Type B pancreatic cell (in vitro differentiated cells): ENCODE results near the gene ZNF8. TPM values are rescaled to one million over a fixed set of nuclear protein-coding genes. Genes with fewer than 3 reads are reported as not detected.
A peak's percentile ranks its signal among the peaks of the same experiment; 100 is the strongest.

Experiments used
- DNase-seq: peaks from one replicate; pipeline ENCODE4 v3.0.0; 2021; ENCODE audit warnings: mixed read lengths; ENCODE audit not compliant: unreplicated experiment; ENCODE audit errors: extremely low spot score
- H3K27ac Mint-ChIP-seq: 2 replicates; pipeline ENCODE4 v1.8.0; 2021; ENCODE audit warnings: mild to moderate bottlenecking, mixed read lengths
- H3K27me3 Mint-ChIP-seq: 2 replicates; pipeline ENCODE4 v1.8.0; 2021; ENCODE audit warnings: mixed read lengths
- H3K36me3 Mint-ChIP-seq: 2 replicates; pipeline ENCODE4 v1.8.0; 2021; ENCODE audit warnings: mixed read lengths
- H3K4me1 Mint-ChIP-seq: one replicate; pipeline ENCODE4 v1.8.0; 2021; ENCODE audit warnings: mixed read lengths; ENCODE audit not compliant: unreplicated experiment
- H3K4me3 Mint-ChIP-seq: 2 replicates; pipeline ENCODE4 v1.8.0; 2021; ENCODE audit warnings: mild to moderate bottlenecking, mixed read lengths
- H3K9me3 Mint-ChIP-seq: 2 replicates; pipeline ENCODE4 v1.8.0; 2021; ENCODE audit warnings: mixed read lengths
- CTCF ChIP-seq: fragments of 200-600 bp; sonication (generic); conservative IDR thresholded peaks from 2 replicates; pipeline ENCODE4 v1.5.0; 2021; ENCODE audit warnings: antibody characterized with exemption, mild to moderate bottlenecking
- total RNA-seq: library from RNA; stranded (reverse); gene quantifications from 2 replicates; pipeline ENCODE4 v1.2.1, GENCODE V29; 2021; ENCODE audit warnings: low replicate concordance

The ZNF8 gene
- total RNA-seq, 1 donor from 2014 or later = 16.4 TPM

DNA sequence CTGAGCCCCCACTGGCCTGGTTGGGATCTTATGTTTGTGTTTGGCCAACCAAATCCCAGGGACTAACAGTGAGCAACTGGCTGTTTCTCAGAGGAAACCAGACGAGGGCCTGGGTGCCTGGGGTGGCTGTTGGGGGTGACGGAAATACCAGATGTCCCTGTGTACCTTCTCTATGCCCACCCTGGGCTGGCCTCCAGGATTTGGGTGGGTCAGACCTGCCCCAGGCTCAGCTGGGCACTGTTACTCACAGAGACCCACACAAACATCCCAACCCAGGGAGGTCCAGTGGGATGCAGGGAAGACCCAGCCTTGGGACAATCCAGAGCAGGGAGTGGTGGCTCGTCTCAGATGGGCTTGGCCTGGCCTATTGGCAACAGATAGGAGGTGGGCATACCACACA lies 56.9 kb downstream of the ZNF8 start:
- Mint-ChIP-seq H3K27me3 (no peaks in the 10 kb centered on the region), H3K27ac (no peak overlapping the region), H3K4me1 (no peaks in the 10 kb centered on the region), H3K36me3 (peaks cover 15% of the 10 kb centered on the region), H3K9me3 (no peaks in the 10 kb centered on the region), H3K4me3 (no peak overlapping the region)
- TF ChIP-seq CTCF = no peak
- no peak for DNase-seq

GRCh38 chr19:58336216-58336615 lies 57.5 kb downstream of the ZNF8 start:
- Mint-ChIP-seq H3K27me3 (no peaks in the 10 kb centered on the region), H3K9me3 (no peaks in the 10 kb centered on the region), H3K4me1 (no peaks in the 10 kb centered on the region), H3K4me3 (no peak overlapping the region), H3K36me3 (peaks cover 20% of the 10 kb centered on the region), H3K27ac (no peak overlapping the region)
- no peak for TF ChIP-seq CTCF
- DNase-seq = no peak

DNA sequence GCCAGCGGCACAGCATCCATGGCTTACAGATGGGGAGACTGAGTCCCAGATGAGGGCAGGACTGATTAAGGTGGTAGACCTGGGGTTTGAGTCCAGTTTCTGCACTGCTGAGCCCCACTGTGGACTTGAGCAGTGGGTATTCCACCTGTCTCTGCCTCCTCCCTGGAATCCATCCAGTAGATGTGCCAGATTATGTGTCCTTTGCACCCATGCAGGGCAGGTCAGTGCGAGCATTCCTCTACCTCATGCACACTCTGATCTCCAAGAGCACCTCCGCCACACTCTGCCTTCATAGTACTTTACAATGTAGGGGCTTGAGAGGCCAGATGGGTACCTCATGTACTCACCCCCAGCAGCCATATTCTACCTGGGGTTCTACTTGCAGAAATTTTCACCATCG lies 58.1 kb downstream of the ZNF8 start:
- Mint-ChIP-seq H3K27ac (no peak overlapping the region), H3K9me3 (no peaks in the 10 kb centered on the region), H3K27me3 (no peaks in the 10 kb centered on the region), H3K4me1 (no peaks in the 10 kb centered on the region), H3K36me3 (peaks cover 22% of the 10 kb centered on the region), H3K4me3 (no peak overlapping the region)
- TF ChIP-seq CTCF = no peak
- DNase-seq = no peak

- TF ChIP-seq CTCF = no peak
- Mint-ChIP-seq H3K36me3 (peaks cover 26% of the 10 kb centered on the region), H3K9me3 (no peaks in the 10 kb centered on the region), H3K27ac (no peak overlapping the region), H3K4me3 (no peak overlapping the region), H3K4me1 (no peaks in the 10 kb centered on the region), H3K27me3 (no peaks in the 10 kb centered on the region)
- no peak for DNase-seq
These were observed 59.6 kb downstream of the ZNF8 start for GRCh38 chr19:58338336-58338735.

DNA sequence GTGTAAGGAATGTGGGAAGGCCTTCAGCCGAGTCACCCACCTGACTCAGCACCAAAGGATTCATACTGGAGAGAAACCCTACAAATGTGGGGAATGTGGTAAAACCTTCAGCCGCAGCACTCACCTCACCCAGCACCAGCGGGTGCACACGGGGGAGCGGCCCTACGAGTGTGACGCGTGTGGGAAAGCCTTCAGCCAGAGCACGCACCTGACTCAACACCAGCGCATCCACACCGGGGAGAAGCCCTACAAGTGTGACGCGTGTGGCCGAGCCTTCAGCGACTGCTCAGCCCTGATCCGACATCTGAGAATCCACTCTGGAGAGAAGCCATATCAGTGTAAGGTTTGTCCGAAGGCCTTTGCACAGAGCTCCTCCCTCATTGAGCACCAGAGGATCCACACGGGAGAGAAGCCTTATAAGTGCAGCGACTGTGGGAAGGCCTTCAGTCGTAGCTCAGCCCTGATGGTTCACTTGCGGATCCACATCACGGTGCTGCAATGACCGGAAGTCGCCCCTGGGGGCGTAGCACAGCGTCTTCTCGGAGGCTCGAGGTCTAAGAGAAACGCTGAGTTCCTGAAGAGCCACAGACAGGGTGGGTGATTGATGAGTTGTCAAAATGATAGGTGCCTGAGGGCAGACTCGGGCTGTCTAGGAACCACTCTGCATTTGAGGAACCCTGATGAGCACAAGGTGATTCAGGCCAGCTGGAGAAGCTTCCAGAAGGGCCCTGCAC lies 60.2 kb downstream of the ZNF8 start:
- H3K27ac Mint-ChIP-seq = no peak overlapping the region
- peaks cover 26% of the 10 kb centered on the region for H3K36me3 Mint-ChIP-seq
- H3K9me3 Mint-ChIP-seq = no peaks in the 10 kb centered on the region
- TF ChIP-seq CTCF = peak; percentile 53
- H3K4me1 Mint-ChIP-seq = no peaks in the 10 kb centered on the region
- no peaks in the 10 kb centered on the region for H3K27me3 Mint-ChIP-seq
- no peak overlapping the region for H3K4me3 Mint-ChIP-seq
- DNase-seq = no peak

- Mint-ChIP-seq H3K4me1 (peaks cover 4% of the 10 kb centered on the region), H3K4me3 (peak overlapping the region; percentile 81), H3K27ac (no peak overlapping the region), H3K36me3 (peaks cover 15% of the 10 kb centered on the region), H3K27me3 (peaks cover 33% of the 10 kb centered on the region), H3K9me3 (no peaks in the 10 kb centered on the region)
- no peak for TF ChIP-seq CTCF
- no peak for DNase-seq
These were observed 66.8 kb downstream of the ZNF8 start for GRCh38 chr19:58345558-58345957.
